HFF-Myc (cell line): Measurements from ENCODE around the gene LIN7B.
"Not testable (repeated sequence)": the region's sequence is repeated elsewhere in the genome, so short reads cannot be mapped to it uniquely, and the experiment has no call there.

Source experiments
- DNase-seq: peaks from one replicate; pipeline ENCODE4 v3.0.0-alpha.2; 2011; ENCODE audit warnings: low read depth; ENCODE audit errors: extremely low read depth
- H3K4me3 ChIP-seq: replicated peaks from 2 replicates; pipeline ENCODE4 v1.5.1; 2011; ENCODE audit warnings: low read depth, mild to moderate bottlenecking, control low read depth, low read length
- CTCF ChIP-seq: IDR thresholded peaks from 2 replicates; pipeline ENCODE4 v1.5.1; 2012; ENCODE audit warnings: mild to moderate bottlenecking, low read depth, low read length, control low read depth; ENCODE audit errors: missing control alignments

LIN7B gene

GRCh38 chr19:49071860-49072547 is 42.2 kb upstream of the LIN7B start:
- no peak overlapping the region for H3K4me3 ChIP-seq
- no peak for DNase-seq
- TF ChIP-seq CTCF = no peak

GRCh38 chr19:49073514-49074378 is 40.4 kb upstream of the LIN7B start:
- DNase-seq = no peak
- H3K4me3 ChIP-seq = no peak overlapping the region
- TF ChIP-seq CTCF = peak; percentile 23

GRCh38 chr19:49074869-49075268 is 39.3 kb upstream of the LIN7B start:
- H3K4me3 ChIP-seq, DNase-seq: not testable (repeated sequence)
- peak; percentile 51 for TF ChIP-seq CTCF

GRCh38 chr19:49080392-49080791 is 33.8 kb upstream of the LIN7B start:
- H3K4me3 ChIP-seq = no peak overlapping the region
- TF ChIP-seq CTCF = no peak
- no peak for DNase-seq

DNA sequence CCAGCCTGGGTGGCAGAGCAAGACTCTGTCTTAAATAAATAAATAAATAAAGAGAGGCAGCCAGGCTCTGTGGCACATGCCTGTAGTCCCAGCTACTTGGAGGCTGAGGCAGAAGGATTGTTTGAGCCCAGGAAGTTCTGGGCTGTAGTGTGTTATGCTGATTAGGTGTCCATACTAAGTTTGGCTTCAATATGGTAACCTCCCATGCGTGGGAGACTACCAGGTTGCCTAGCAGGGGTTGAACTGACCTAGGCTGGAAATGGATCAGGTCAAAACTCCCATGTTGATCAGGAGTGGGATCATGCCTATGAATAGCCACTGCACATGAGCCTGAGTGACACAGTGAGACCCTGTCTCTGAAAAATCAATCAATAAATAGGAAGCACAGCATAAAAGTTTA is 32.9 kb upstream of the LIN7B start:
- no peak for DNase-seq
- TF ChIP-seq CTCF = no peak
- no peak overlapping the region for H3K4me3 ChIP-seq

- no peak for TF ChIP-seq CTCF
- H3K4me3 ChIP-seq = peak overlapping the region; percentile 89
- no peak for DNase-seq
Measured at GRCh38 chr19:49084206-49085019, 29.8 kb upstream of the LIN7B start.
